IPS-15b (cell line): ENCODE data around the gene IL10RA.

Experiments
- H3K27me3 ChIP-seq: one replicate; pipeline ENCODE4 v1.6.1; 2013; ENCODE audit warnings: low read length; ENCODE audit not compliant: control insufficient read depth, insufficient read depth
- H3K36me3 ChIP-seq: one replicate; pipeline ENCODE4 v1.6.1; 2013; ENCODE audit warnings: low read length; ENCODE audit not compliant: control insufficient read depth, insufficient read depth
- H3K4me1 ChIP-seq: one replicate; pipeline ENCODE4 v1.6.1; 2013; ENCODE audit warnings: mild to moderate bottlenecking, low read length; ENCODE audit not compliant: control insufficient read depth, insufficient read depth
- H3K4me3 ChIP-seq: one replicate; pipeline ENCODE4 v1.5.1; 2013; ENCODE audit warnings: low read depth, low read length
- H3K9ac ChIP-seq: one replicate; pipeline ENCODE4 v1.6.1; 2013; ENCODE audit warnings: low read depth, mild to moderate bottlenecking, low read length
- H3K9me3 ChIP-seq: one replicate; pipeline ENCODE4 v1.6.1; 2013; ENCODE audit warnings: mild to moderate bottlenecking, low read length; ENCODE audit not compliant: control insufficient read depth, insufficient read depth

IL10RA gene

DNA sequence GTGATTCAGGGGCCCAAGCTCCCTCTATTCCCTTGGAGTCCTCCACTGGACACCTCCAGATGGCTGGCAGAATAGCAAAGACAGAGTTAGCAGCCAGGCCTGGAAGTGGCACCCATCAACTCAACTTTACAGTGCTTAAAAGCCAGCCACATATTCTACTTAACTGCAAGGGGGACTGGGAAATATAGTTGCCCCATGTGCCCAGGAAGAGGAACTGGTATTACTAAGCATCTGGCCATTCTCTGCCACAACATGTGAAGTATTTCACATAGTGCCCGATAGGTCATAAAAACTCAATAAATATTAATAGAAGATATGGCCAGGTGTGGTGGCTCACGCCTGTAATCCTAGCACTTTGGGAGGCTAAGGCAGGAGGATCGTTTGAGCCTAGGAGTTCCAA, 5.5 kb upstream of the IL10RA start:
- H3K27me3 ChIP-seq: peaks cover 11% of the 10 kb centered on the region
- H3K9ac ChIP-seq: no peak overlapping the region
- H3K36me3 ChIP-seq: no peaks in the 10 kb centered on the region
- no peak overlapping the region for H3K4me3 ChIP-seq
- no peaks in the 10 kb centered on the region for H3K9me3 ChIP-seq
- no peaks in the 10 kb centered on the region for H3K4me1 ChIP-seq

GRCh38 chr11:117983163-117983475, 3.1 kb upstream of the IL10RA start:
- no peak overlapping the region for H3K9ac ChIP-seq
- H3K4me3 ChIP-seq: no peak overlapping the region
- H3K27me3 ChIP-seq: peaks cover 27% of the 10 kb centered on the region
- H3K9me3 ChIP-seq: no peaks in the 10 kb centered on the region
- H3K4me1 ChIP-seq: no peaks in the 10 kb centered on the region
- H3K36me3 ChIP-seq: no peaks in the 10 kb centered on the region

DNA sequence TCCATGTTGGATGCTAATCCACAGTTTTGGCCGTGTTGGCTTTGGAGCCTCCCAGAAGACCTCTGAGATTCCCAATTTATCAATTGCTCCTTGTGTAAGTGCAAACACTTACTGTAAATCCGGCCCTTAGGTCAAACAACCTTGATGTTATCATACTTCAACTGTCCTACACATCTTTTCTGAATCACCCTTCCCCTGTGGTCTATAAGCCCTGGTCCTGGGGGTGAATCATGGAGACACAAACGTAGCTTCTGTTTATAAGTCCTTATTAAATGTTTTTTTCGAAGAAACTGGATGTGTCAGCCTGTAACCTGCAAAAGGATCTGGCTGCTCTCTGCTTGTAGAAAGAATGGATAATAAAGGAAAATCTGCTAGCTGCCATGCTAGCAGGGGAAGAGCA, 1.7 kb upstream of the IL10RA start:
- Histone ChIP-seq H3K9me3 (no peaks in the 10 kb centered on the region), H3K4me3 (no peak overlapping the region), H3K9ac (no peak overlapping the region), H3K4me1 (no peaks in the 10 kb centered on the region), H3K36me3 (no peaks in the 10 kb centered on the region), H3K27me3 (peaks cover 33% of the 10 kb centered on the region)

DNA sequence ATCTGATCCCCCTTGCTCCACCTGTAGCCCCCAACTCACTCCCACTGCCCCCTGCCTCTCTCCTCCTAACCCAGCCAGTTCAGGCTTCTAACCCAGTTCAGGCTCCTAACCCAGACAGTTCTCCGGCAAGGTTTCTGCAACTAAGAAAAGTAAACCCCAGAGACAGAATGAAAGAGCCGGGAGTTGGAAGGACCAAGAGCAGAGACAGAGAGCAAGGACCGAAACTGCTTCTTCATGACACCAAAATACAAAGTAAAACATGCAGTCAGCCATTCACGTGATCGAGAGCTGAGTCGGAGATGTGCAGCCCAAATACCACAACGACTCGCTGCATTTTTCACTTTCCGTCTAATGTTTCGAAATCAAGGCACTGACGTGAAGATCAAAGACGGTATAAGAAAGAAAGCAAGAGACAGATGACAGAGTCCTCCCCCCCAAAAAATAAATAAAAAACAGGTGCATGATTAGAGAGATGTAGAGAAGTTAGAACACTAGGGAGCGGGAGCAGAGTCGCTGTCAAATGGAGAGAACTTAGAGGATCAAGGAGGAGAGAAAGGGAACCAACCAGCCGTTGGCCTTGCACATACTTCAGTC, 884 bp downstream of the IL10RA start:
- no peaks in the 10 kb centered on the region for H3K4me1 ChIP-seq
- H3K9me3 ChIP-seq: no peaks in the 10 kb centered on the region
- peak overlapping the region; percentile 61 for H3K4me3 ChIP-seq
- H3K27me3 ChIP-seq: peaks cover 33% of the 10 kb centered on the region
- H3K9ac ChIP-seq: no peak overlapping the region
- H3K36me3 ChIP-seq: no peaks in the 10 kb centered on the region

- Histone ChIP-seq H3K36me3 (no peaks in the 10 kb centered on the region), H3K9ac (no peak overlapping the region), H3K27me3 (peaks cover 29% of the 10 kb centered on the region), H3K9me3 (no peaks in the 10 kb centered on the region), H3K4me3 (no peak overlapping the region), H3K4me1 (no peaks in the 10 kb centered on the region)
These were observed 3.3 kb downstream of the IL10RA start for GRCh38 chr11:117989351-117990102.

DNA sequence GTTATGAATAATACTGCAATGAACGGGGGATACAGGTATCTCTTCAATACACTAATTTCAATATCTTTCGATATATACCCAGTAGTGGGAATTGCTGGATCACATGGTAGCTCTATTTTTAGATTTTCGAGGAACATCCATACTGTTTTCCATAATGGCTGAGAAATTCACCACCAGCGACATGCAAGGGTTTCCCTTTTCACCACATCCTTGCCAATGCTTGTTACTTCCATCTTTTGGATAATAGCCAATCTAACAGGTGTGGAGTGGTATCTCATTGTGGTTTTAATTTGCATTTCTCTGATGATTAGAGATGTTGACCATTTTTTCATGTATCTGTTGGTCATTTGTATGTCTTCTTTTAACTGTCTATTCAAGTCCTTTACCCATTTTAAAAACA, 5.9 kb downstream of the IL10RA start:
- H3K4me1 ChIP-seq: no peaks in the 10 kb centered on the region
- no peak overlapping the region for H3K9ac ChIP-seq
- no peaks in the 10 kb centered on the region for H3K36me3 ChIP-seq
- H3K4me3 ChIP-seq: no peak overlapping the region
- peaks cover 15% of the 10 kb centered on the region for H3K27me3 ChIP-seq
- no peaks in the 10 kb centered on the region for H3K9me3 ChIP-seq

- H3K27me3 ChIP-seq: peaks cover 11% of the 10 kb centered on the region
These were observed 6.4 kb downstream of the IL10RA start for GRCh38 chr11:117992620-117993019.

DNA sequence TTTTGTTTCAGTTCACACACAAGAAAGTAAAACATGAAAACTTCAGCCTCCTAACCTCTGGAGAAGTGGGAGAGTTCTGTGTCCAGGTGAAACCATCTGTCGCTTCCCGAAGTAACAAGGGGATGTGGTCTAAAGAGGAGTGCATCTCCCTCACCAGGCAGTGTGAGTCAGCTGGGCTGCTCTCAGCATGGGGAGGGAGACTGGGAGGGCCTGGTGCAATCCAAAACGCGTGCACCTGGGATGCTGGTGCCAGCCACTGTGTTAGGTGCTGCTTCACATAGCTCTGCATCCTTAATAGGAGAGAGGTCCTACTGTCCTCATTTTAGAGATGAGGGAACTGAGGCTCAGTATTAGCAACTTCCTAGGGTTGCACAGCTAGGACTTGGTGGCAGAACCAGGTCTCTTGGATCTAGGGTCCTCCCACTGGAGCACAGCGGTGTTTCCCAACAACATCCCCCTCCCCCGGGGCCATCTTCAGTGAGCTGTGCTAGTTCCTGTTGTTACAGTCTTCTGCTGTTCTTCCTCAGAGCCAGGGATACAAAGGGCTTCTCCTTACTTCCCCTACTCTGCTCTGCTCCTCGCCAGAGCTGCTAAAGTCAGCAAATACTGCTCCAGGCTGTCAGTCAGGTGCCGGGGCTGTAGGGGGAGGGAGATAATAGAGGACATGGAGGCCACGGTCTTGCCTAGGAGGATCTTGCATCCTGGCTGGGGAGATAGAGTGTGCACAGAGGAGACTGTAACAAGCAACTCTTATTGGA, 8.0 kb downstream of the IL10RA start:
- Histone ChIP-seq H3K27me3 (no peaks in the 10 kb centered on the region), H3K4me1 (no peaks in the 10 kb centered on the region), H3K4me3 (no peak overlapping the region), H3K9me3 (no peaks in the 10 kb centered on the region), H3K36me3 (no peaks in the 10 kb centered on the region), H3K9ac (no peak overlapping the region)

More at GRCh38 chr11:117992620-117993019, 6.4 kb downstream of the IL10RA start:
- Histone ChIP-seq H3K36me3 (no peaks in the 10 kb centered on the region), H3K4me1 (no peaks in the 10 kb centered on the region), H3K9ac (no peak overlapping the region), H3K4me3 (no peak overlapping the region), H3K9me3 (no peaks in the 10 kb centered on the region)

DNA sequence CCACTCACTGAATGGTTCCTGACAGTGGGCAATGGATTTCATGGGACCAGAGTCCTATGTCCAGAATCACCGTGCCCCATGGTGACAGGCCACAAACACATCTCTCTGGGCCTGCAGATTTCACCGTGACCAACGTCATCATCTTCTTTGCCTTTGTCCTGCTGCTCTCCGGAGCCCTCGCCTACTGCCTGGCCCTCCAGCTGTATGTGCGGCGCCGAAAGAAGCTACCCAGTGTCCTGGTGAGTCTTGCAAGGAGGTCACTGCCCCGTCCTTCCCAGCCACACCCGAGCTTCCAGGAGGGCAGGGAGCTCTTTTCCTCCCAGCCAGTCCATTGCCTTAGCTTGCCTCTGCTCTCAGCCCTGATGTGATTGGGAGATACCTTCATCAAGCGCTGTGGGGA, 9.3 kb downstream of the IL10RA start:
- no peak overlapping the region for H3K4me3 ChIP-seq
- no peak overlapping the region for H3K9ac ChIP-seq
- H3K36me3 ChIP-seq: no peaks in the 10 kb centered on the region
- H3K4me1 ChIP-seq: no peaks in the 10 kb centered on the region
- no peaks in the 10 kb centered on the region for H3K27me3 ChIP-seq
- no peaks in the 10 kb centered on the region for H3K9me3 ChIP-seq

GRCh38 chr11:117996058-117996457, 9.9 kb downstream of the IL10RA start:
- Histone ChIP-seq H3K4me3 (no peak overlapping the region), H3K9ac (no peak overlapping the region), H3K9me3 (no peaks in the 10 kb centered on the region)

DNA sequence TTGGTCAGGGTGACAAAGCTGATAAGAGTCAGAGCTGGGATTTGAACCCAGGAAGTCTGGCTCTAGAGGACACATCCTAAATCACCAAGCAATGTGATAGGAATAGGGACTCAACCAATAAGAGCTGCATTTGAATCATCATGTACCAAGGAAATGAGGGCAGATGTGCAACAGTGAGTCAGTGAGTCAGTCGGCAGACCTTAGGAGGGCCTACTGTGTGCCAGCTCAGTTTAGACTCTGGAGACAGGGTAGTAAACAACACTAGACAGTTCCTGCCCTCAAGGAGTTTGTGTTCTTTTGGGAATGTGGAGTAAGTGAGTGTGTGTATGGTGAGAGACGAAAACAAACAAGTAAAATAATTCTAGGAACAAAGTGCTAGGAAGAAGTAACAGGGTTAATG, 11.2 kb downstream of the IL10RA start:
- no peak overlapping the region for H3K4me3 ChIP-seq
- no peak overlapping the region for H3K9ac ChIP-seq
- H3K9me3 ChIP-seq: no peaks in the 10 kb centered on the region
- H3K27me3 ChIP-seq: no peaks in the 10 kb centered on the region
- peaks cover 1% of the 10 kb centered on the region for H3K4me1 ChIP-seq
- no peaks in the 10 kb centered on the region for H3K36me3 ChIP-seq

More at GRCh38 chr11:117996058-117996457, 9.9 kb downstream of the IL10RA start:
- H3K27me3 ChIP-seq: no peaks in the 10 kb centered on the region
- no peaks in the 10 kb centered on the region for H3K4me1 ChIP-seq
- no peaks in the 10 kb centered on the region for H3K36me3 ChIP-seq
